ENCODE results near the gene DDIT3. TPM values are rescaled to one million over a fixed set of nuclear protein-coding genes. Genes with fewer than 3 reads are reported as not detected.
"Not testable (repeated sequence)": the region's sequence is repeated elsewhere in the genome, so short reads cannot be mapped to it uniquely, and the experiment has no call there.

Gene DDIT3
- total RNA-seq, 1 experiment from 2014 or later: 27.4 TPM

- Histone ChIP-seq H3K36me3 (ENCODE audit: low read depth, low read length) (no peaks in the 10 kb centered on the region), H3K9me3 (ENCODE audit: low read length) (no peaks in the 10 kb centered on the region), H3K27ac (ENCODE audit: low read length) (no peak overlapping the region), H3K4me3 (ENCODE audit: low read length) (no peak overlapping the region), H3K79me2 (ENCODE audit: low read length) (no peaks in the 10 kb centered on the region), H3K9ac (ENCODE audit: low read length) (no peak overlapping the region), H3K4me1 (ENCODE audit: insufficient read depth, low read length) (no peaks in the 10 kb centered on the region), H2AFZ (ENCODE audit: low read length) (no peak overlapping the region), H3K4me2 (ENCODE audit: low read length) (no peak overlapping the region), H3K9me2 (replicated peaks; ENCODE audit: low read length) (no peaks in the 10 kb centered on the region), H4K20me1 (ENCODE audit: low read length) (no peaks in the 10 kb centered on the region), H3F3A (ENCODE audit: low read length, unreplicated experiment) (no peaks in the 10 kb centered on the region), H3K27me3 (ENCODE audit: low read length) (0 out of 2 replicates have a peak, but pooled peaks cover 6% of the 10 kb centered on the region)
- ATAC-seq (no peak), DNase-seq (no peak)
- POLR2A ChIA-PET (ENCODE audit: unreplicated experiment): no interaction called here
- CTCF ChIA-PET: no interaction called here
- TF ChIP-seq, protein P1, sequence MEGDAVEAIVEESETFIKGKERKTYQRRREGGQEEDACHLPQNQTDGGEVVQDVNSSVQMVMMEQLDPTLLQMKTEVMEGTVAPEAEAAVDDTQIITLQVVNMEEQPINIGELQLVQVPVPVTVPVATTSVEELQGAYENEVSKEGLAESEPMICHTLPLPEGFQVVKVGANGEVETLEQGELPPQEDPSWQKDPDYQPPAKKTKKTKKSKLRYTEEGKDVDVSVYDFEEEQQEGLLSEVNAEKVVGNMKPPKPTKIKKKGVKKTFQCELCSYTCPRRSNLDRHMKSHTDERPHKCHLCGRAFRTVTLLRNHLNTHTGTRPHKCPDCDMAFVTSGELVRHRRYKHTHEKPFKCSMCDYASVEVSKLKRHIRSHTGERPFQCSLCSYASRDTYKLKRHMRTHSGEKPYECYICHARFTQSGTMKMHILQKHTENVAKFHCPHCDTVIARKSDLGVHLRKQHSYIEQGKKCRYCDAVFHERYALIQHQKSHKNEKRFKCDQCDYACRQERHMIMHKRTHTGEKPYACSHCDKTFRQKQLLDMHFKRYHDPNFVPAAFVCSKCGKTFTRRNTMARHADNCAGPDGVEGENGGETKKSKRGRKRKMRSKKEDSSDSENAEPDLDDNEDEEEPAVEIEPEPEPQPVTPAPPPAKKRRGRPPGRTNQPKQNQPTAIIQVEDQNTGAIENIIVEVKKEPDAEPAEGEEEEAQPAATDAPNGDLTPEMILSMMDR (conservative IDR thresholded peaks at IDR 0.05; ENCODE audit: low read depth, low read length): no peak
- TF ChIP-seq EZH2phosphoT487 (IDR thresholded peaks at IDR 0.05; ENCODE audit: borderline replicate concordance, low read length): no peak
- no peak for TF ChIP-seq EZH2 (IDR thresholded peaks at IDR 0.05; ENCODE audit: low read length, unreplicated experiment)
- intact Hi-C loops (cut with micrococcal nuclease): no loop called here
- no TSS peak for BruUV-seq (replicated peaks)
These were observed 48.5 kb upstream of the DDIT3 start for GRCh38 chr12:57568838-57569237.

- Histone ChIP-seq H3K4me3 (ENCODE audit: low read length) (no peak overlapping the region), H3K4me2 (ENCODE audit: low read length) (no peak overlapping the region), H3K27me3 (ENCODE audit: low read length) (peaks cover 12% of the 10 kb centered on the region; the same call in 1 of the 2 replicates), H4K20me1 (ENCODE audit: low read length) (no peaks in the 10 kb centered on the region), H3K9ac (ENCODE audit: low read length) (no peak overlapping the region), H3K4me1 (ENCODE audit: insufficient read depth, low read length) (no peaks in the 10 kb centered on the region), H3K36me3 (ENCODE audit: low read depth, low read length) (no peaks in the 10 kb centered on the region), H3K9me3 (ENCODE audit: low read length) (no peaks in the 10 kb centered on the region), H3F3A (ENCODE audit: low read length, unreplicated experiment) (no peaks in the 10 kb centered on the region), H3K9me2 (replicated peaks; ENCODE audit: low read length) (no peaks in the 10 kb centered on the region), H3K27ac (ENCODE audit: low read length) (no peak overlapping the region), H3K79me2 (ENCODE audit: low read length) (no peaks in the 10 kb centered on the region), H2AFZ (ENCODE audit: low read length) (no peak overlapping the region)
- no TSS peak for BruUV-seq (replicated peaks)
- CTCF ChIA-PET: no interaction called here
- no peak for TF ChIP-seq EZH2phosphoT487 (IDR thresholded peaks at IDR 0.05; ENCODE audit: borderline replicate concordance, low read length)
- TF ChIP-seq, protein P1 (conservative IDR thresholded peaks at IDR 0.05; ENCODE audit: low read depth, low read length): no peak
- TF ChIP-seq EZH2 (IDR thresholded peaks at IDR 0.05; ENCODE audit: low read length, unreplicated experiment): no peak
- ATAC-seq (no peak), DNase-seq (no peak)
- POLR2A ChIA-PET (ENCODE audit: unreplicated experiment): no interaction called here
- intact Hi-C loops (cut with micrococcal nuclease): no loop called here
These were observed 43.9 kb upstream of the DDIT3 start for GRCh38 chr12:57564178-57564740.

- no peaks in the 10 kb centered on the region for H3K79me2 ChIP-seq (ENCODE audit: low read length)
- no peak overlapping the region for H3K27ac ChIP-seq (ENCODE audit: low read length)
- H3K9me3 ChIP-seq (ENCODE audit: low read length): no peaks in the 10 kb centered on the region
- no peaks in the 10 kb centered on the region for H3K36me3 ChIP-seq (ENCODE audit: low read depth, low read length)
- TF ChIP-seq, protein P1 (conservative IDR thresholded peaks at IDR 0.05; ENCODE audit: low read depth, low read length): no peak
- no peak for TF ChIP-seq EZH2phosphoT487 (IDR thresholded peaks at IDR 0.05; ENCODE audit: borderline replicate concordance, low read length)
- TF ChIP-seq EZH2 (IDR thresholded peaks at IDR 0.05; ENCODE audit: low read length, unreplicated experiment): no peak
- no peak overlapping the region for H2AFZ ChIP-seq (ENCODE audit: low read length)
- H3F3A ChIP-seq (ENCODE audit: low read length, unreplicated experiment): no peaks in the 10 kb centered on the region
- H3K4me3 ChIP-seq (ENCODE audit: low read length): no peak overlapping the region
- BruUV-seq (replicated peaks): no TSS peak
- DNase-seq (no peak), ATAC-seq (no peak)
- H3K9ac ChIP-seq (ENCODE audit: low read length): no peak overlapping the region
- H3K27me3 ChIP-seq (ENCODE audit: low read length): peaks cover 12% of the 10 kb centered on the region; the same call in 1 of the 2 replicates
- intact Hi-C loops (cut with micrococcal nuclease): no loop called here
- no peaks in the 10 kb centered on the region for H3K9me2 ChIP-seq (replicated peaks; ENCODE audit: low read length)
- no peaks in the 10 kb centered on the region for H4K20me1 ChIP-seq (ENCODE audit: low read length)
- no peaks in the 10 kb centered on the region for H3K4me1 ChIP-seq (ENCODE audit: insufficient read depth, low read length)
- no peak overlapping the region for H3K4me2 ChIP-seq (ENCODE audit: low read length)
- POLR2A ChIA-PET (ENCODE audit: unreplicated experiment): no interaction called here
- CTCF ChIA-PET: no interaction called here
These were observed 43.0 kb upstream of the DDIT3 start for GRCh38 chr12:57563358-57563757.

- intact Hi-C loops (cut with micrococcal nuclease); H3K9me2 ChIP-seq (replicated peaks; ENCODE audit: low read length); H3K36me3 ChIP-seq (ENCODE audit: low read depth, low read length); H3K4me1 ChIP-seq (ENCODE audit: insufficient read depth, low read length); H3K79me2 ChIP-seq (ENCODE audit: low read length); H3K9me3 ChIP-seq (ENCODE audit: low read length); CTCF ChIA-PET; H3K9ac ChIP-seq (ENCODE audit: low read length); POLR2A ChIA-PET (ENCODE audit: unreplicated experiment); H4K20me1 ChIP-seq (ENCODE audit: low read length); H3K27ac ChIP-seq (ENCODE audit: low read length); H3F3A ChIP-seq (ENCODE audit: low read length, unreplicated experiment); BruUV-seq (replicated peaks); H3K4me3 ChIP-seq (ENCODE audit: low read length); H3K4me2 ChIP-seq (ENCODE audit: low read length); H2AFZ ChIP-seq (ENCODE audit: low read length): not testable (repeated sequence)
- ATAC-seq (0 out of 2 replicates have a peak, but pooled peaks have one; percentile 50), DNase-seq (peak; percentile 27)
- H3K27me3 ChIP-seq (ENCODE audit: low read length): peaks cover 12% of the 10 kb centered on the region; the same call in 1 of the 2 replicates
These were observed 40.8 kb upstream of the DDIT3 start for GRCh38 chr12:57561117-57561516.

Data from PC-3 (cell line).